Activated CD8-positive, alpha-beta memory T cell treated with anti-CD3 and anti-CD28 coated beads, Interleukin-2, amount 50 U/mL, for 1 hour (primary cell): ENCODE data around the gene SLC22A3.
"Not testable (repeated sequence)": the region's sequence is repeated elsewhere in the genome, so short reads cannot be mapped to it uniquely, and the experiment has no call there.

Experiments
- DNase-seq: peaks from one replicate; pipeline ENCODE4 v3.0.0-alpha.2; 2020; ENCODE audit errors: extremely low read depth

Gene SLC22A3

GRCh38 chr6:160348223-160349019 lies at the start of gene SLC22A3:
TSS of gene SLC22A3 (plus strand) at chr6:160348378. CDS start at chr6:160348420, 42 bp downstream.
- DNase-seq, result no peak

- no peak for DNase-seq
Measured at GRCh38 chr6:160299559-160299958, 48.6 kb upstream of the SLC22A3 start.

GRCh38 chr6:160300076-160300695 lies 48.0 kb upstream of the SLC22A3 start:
- DNase-seq, result no peak

- no peak for DNase-seq
Measured at GRCh38 chr6:160301339-160301738, 46.8 kb upstream of the SLC22A3 start.

- DNase-seq, result not testable (repeated sequence)
Measured at GRCh38 chr6:160302431-160303082, 45.6 kb upstream of the SLC22A3 start.

GRCh38 chr6:160303806-160304205 lies 44.4 kb upstream of the SLC22A3 start:
- no peak for DNase-seq

GRCh38 chr6:160305926-160306713 lies 42.1 kb upstream of the SLC22A3 start:
- DNase-seq, result no peak

- DNase-seq, result no peak
Measured at GRCh38 chr6:160309718-160310117, 38.5 kb upstream of the SLC22A3 start.

GRCh38 chr6:160312900-160313299 lies 35.3 kb upstream of the SLC22A3 start:
- DNase-seq, result no peak

- no peak for DNase-seq
Measured at GRCh38 chr6:160315310-160315709, 32.9 kb upstream of the SLC22A3 start.

GRCh38 chr6:160316261-160316660 lies 31.9 kb upstream of the SLC22A3 start:
- DNase-seq, result no peak

- no peak for DNase-seq
Measured at GRCh38 chr6:160319246-160319645, 28.9 kb upstream of the SLC22A3 start.

GRCh38 chr6:160321729-160322505 lies 26.3 kb upstream of the SLC22A3 start:
- no peak for DNase-seq

GRCh38 chr6:160327981-160328380 lies 20.2 kb upstream of the SLC22A3 start:
- no peak for DNase-seq

GRCh38 chr6:160328447-160328846 lies 19.7 kb upstream of the SLC22A3 start:
- DNase-seq, result no peak

- no peak for DNase-seq
Measured at GRCh38 chr6:160329188-160329587, 19.0 kb upstream of the SLC22A3 start.

GRCh38 chr6:160330619-160331018 lies 17.6 kb upstream of the SLC22A3 start:
- no peak for DNase-seq

GRCh38 chr6:160331204-160331603 lies 17.0 kb upstream of the SLC22A3 start:
- DNase-seq, result no peak

- DNase-seq, result no peak
Measured at GRCh38 chr6:160331753-160332152, 16.4 kb upstream of the SLC22A3 start.

- DNase-seq, result no peak
Measured at GRCh38 chr6:160333101-160333500, 15.1 kb upstream of the SLC22A3 start.

GRCh38 chr6:160333841-160334240 lies 14.3 kb upstream of the SLC22A3 start:
- DNase-seq, result no peak
